GM19324 (cell line): Measurements from ENCODE around the gene TMEM200B.
"Not testable (repeated sequence)": the region's sequence is repeated elsewhere in the genome, so short reads cannot be mapped to it uniquely, and the experiment has no call there.

Source experiments
- ATAC-seq: cut with Tn5 transposase; IDR thresholded peaks from one replicate; pipeline ENCODE4 v1.9.1; 2021; ENCODE audit warnings: mild to moderate bottlenecking, moderate library complexity; ENCODE audit not compliant: unreplicated experiment, low FRiP score

TMEM200B gene

DNA sequence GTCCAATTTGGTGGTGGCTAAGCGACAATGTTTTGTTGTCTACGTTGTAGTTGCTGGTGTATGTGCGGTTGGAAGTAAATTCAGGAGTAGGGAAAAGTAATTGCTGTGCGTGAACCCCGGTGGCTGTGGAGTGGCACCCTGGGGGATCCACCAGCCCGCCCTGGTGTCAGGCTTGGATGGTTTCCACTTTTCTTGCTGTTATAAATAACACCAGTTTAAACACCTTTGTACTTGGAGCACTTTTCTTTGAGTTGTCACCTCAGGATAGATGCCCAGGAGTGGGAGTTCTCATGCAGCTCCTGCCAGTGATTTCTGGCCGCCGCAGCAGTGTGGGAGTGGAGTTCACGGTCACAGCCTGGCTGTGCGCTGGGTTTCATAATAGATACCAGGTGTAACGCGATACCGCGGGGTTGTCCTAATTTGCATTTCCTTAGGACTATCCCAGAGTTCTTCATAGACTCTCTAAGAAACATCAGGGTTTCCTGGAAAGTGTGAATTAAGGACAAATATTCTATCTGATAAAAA lies 12.8 kb upstream of the TMEM200B start:
- ATAC-seq: no peak

DNA sequence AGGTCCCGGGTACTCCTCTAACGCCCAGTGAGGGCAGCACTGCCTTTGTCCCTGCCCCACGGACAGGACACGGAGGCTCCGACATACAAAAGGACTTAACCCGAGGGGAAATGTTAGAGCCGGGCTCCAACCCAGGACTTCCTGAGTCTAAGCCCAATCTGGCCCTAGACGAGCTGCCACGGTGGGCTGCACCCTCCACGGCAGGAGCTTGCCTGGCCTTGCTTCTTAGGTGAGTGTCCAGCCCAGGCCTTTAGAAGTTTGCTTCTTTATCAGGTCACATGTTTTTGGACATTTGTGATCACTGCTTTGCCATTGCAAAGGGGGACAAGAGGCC lies 11.0 kb upstream of the TMEM200B start:
- ATAC-seq: no peak

DNA sequence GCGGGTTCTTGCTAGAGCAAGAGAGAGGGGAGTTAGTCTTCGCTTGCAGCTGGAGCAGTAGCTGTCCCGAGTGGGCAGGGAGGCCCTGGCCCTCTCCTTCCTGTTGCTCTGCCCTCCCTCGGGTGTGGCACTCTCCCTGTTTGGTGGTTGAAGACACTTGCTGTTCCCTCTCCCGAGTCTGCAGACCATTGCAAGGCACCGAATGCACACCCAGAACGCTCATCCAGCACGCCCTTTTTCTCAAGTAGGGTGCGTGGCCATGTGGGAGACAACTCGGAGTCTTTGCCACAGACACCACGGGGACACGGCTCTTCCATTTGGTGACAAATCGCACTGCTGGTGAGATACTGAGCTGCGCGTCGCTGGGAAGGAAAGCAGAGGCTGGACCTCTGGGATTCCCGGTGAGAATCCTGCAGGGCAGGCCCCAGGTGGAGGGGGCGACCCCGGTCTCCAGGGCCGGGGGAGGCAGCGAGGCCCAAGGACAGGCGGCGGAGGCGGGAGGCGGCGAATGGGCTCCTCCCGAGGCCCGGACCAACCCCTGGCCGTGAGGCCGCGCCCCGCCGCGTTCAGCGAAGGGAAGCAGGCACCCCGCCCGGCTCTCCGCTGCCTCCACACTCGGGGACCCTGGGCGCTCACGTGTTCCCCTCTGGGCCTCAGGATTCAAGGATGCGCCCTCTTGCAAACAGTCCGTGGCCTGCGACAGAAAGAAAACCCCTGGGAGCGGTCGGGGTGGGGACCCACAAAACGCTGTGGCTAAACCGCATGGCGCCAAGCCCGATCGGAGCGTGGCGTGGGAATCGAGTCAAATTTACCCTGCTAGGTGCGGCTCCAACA lies 10.4 kb upstream of the TMEM200B start:
- no peak for ATAC-seq

DNA sequence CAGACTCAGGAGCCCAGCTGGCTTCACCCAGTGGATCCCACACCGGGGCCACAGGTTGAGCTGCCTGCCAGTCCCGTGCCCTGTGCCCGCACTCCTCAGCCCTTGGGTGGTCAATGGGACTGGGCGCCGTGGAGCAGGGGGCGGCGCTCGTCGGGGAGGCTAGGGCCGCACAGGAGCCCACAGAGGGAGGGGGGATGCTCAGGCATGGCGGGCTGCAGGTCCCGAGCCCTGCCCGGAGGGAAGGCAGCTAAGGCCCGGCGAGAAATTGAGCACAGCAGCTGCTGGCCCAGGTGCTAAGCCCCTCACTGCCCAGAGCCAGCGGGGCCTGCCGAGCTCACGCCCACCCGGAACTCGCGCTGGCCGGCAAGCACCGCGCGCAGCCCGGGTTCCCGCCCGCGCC lies 7.4 kb upstream of the TMEM200B start:
- ATAC-seq: not testable (repeated sequence)

DNA sequence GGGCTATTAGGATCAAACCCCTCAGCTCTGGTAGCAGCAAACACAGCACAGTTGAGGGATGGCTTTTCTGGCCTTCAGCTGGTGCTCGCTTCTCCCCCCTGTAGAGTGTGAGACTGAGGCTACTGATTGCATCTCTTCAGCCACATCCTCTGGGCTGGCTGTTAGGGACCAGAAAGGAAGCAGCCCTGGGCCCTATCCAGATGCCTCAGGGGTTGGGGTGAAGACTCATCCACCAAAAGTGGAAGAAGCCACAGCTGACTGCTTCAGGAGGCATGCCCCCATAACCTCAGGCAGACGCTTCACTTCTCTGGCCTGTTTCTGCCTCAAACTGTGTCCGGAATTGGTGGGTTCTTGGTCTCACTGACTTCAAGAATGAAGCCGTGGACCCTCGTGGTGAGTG lies 6.2 kb upstream of the TMEM200B start:
- ATAC-seq: no peak

DNA sequence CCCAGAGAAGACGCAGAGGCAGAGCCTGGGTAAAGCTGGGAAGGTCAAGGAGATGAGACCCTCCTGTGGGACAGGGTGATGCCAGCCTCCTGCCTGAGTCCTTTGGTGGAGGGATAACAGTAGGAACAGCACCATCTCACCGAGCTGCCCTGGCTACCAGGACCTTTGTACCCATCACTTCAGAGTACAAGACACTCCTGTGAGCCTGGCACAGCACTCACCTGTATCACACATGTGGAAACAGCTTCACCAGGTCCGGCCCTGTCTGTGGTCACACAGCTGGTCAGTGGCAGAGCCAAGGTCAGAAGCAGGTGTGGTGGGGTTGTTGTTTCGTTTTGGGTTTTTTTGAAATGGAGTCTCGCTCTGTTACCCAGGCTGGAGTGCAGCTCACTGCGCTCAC lies 5.0 kb upstream of the TMEM200B start:
- no peak for ATAC-seq

DNA sequence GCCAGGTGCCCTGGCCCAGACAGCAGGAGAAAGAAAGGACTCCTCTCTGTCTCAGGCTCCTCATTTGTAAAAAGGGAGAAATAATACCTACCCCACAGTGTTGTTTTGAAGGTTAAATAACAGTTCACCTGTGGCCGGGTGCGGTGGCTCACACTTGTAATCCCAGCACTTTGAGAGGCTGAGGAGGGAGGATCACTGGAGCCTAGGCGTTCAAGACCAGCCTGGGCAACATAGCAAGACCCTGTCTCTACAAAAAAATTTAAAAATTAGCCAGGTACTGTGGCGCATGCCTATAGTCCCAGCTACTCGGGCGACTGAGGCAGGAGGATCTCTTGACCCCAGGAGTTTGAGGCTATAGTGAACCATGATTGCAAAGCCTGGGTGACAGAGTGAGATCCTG lies 2.5 kb upstream of the TMEM200B start:
- no peak for ATAC-seq

GRCh38 chr1:29125788-29126187 lies 2.1 kb upstream of the TMEM200B start:
- no peak for ATAC-seq

GRCh38 chr1:29125237-29125641 lies 1.5 kb upstream of the TMEM200B start:
- ATAC-seq: no peak

- ATAC-seq: no peak
Measured at GRCh38 chr1:29124366-29125236, 898 bp upstream of the TMEM200B start.

- ATAC-seq: no peak
Measured at GRCh38 chr1:29123053-29123886, 433 bp downstream of the TMEM200B start.

GRCh38 chr1:29122682-29123052 lies 1.0 kb downstream of the TMEM200B start:
- ATAC-seq: no peak

- ATAC-seq: no peak
Measured at GRCh38 chr1:29121936-29122681, 1.6 kb downstream of the TMEM200B start.

GRCh38 chr1:29121516-29121935 lies 2.2 kb downstream of the TMEM200B start:
- no peak for ATAC-seq

DNA sequence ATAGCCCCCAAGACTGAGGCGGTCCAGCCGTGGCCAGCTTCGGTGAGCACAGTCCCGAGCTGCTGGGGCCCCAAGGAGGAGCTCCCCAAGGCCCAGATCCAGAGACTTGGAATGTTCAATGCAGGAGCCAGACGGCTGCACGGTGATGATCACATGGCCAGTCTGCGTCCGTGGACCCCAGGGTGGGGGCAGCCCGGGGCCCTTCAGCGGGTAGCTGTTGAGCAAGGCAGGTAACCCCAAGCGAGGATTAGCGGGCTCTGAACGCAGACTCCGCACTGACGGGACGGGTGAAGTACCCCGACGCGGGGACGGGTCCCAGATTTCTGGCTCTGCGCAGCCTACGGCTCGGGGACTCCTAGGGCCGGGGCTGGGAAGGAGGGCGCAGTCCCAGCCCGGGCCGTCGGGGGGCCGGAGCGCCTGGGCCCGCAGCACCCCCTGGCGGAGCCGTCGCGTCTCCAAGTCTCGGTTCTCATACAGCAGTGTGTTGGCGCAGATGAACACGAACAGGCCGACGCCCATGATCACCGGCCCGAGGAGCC lies 2.7 kb downstream of the TMEM200B start:
- no peak for ATAC-seq

- ATAC-seq: no peak
Measured at GRCh38 chr1:29120367-29120766, 3.3 kb downstream of the TMEM200B start.

DNA sequence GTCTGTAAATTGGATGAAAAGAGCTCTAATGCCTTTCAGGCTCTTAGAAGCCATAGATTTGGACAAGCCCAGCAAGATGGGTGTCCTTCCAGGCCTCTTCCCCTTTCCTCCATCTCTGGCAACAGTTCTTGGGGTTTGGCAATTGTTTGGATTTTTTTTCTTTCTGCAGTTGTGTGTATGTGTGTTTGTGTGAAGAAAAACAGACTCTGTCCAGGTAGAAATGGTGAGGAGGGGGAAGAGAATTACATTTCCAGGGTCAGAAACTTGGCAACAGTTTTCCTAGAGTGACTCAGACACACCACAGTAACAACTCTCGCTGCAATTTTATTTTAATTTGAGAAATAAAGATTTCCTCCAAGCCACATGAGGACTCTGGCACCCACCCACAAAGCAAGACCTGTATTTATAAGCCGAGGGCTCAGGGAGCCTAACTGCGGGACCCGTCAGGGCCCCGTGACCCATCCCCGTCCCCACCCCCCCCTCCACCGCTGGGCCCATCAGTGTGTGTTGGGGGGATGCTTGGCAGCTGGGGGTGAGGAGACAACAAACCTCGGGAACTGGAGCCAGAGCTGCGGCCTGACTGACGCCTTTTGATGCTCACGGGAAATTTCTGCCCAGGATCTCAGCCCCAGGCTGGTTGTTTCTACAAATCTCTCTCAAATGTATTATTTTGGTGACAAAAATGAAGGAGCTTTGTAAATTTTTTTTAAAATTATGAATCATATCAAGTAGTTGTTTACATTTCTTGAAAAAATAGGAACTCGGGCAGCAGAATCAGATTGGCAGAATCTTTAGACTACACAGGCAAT lies 4.4 kb downstream of the TMEM200B start:
- no peak for ATAC-seq

- no peak for ATAC-seq
Measured at GRCh38 chr1:29117381-29117780, 6.3 kb downstream of the TMEM200B start.

GRCh38 chr1:29114654-29115053 lies 9.0 kb downstream of the TMEM200B start:
- no peak for ATAC-seq
